ENCODE measurements around the gene SLC44A3.

DNA sequence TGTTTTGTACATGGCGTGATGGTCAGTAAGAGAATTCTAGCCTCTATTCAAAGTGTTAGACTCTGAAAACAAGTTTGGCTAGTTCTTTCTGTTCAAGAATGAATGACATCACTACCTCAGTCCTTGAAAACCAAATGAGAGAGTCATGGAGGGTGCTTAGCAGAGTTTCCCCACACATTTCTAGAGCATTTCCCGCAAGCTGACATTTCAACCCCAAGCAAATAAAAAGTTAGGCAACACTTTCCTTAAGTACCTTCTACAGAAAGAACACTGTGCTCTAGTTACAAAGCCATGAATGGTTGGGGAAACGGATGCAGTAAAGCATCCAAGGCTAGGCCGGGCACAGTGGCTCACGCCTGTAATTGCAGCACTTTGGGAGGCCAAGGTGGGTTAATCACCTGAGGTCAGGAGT lies 47.9 kb upstream of the SLC44A3 start:
- no peak for TF ChIP-seq EZH2 (IDR thresholded peaks at IDR 0.05; ENCODE audit: low read length, missing control alignments)
- TF ChIP-seq, protein P1, sequence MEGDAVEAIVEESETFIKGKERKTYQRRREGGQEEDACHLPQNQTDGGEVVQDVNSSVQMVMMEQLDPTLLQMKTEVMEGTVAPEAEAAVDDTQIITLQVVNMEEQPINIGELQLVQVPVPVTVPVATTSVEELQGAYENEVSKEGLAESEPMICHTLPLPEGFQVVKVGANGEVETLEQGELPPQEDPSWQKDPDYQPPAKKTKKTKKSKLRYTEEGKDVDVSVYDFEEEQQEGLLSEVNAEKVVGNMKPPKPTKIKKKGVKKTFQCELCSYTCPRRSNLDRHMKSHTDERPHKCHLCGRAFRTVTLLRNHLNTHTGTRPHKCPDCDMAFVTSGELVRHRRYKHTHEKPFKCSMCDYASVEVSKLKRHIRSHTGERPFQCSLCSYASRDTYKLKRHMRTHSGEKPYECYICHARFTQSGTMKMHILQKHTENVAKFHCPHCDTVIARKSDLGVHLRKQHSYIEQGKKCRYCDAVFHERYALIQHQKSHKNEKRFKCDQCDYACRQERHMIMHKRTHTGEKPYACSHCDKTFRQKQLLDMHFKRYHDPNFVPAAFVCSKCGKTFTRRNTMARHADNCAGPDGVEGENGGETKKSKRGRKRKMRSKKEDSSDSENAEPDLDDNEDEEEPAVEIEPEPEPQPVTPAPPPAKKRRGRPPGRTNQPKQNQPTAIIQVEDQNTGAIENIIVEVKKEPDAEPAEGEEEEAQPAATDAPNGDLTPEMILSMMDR (conservative IDR thresholded peaks at IDR 0.05 in 1 of 2, IDR thresholded peaks at IDR 0.05 in 1 of 2; ENCODE audit: low read depth in 1 of 2, low read length in 2 of 2): no peak
